GM18861 (cell line): Measurements from ENCODE around the gene TBX1.

Experiments
- ATAC-seq: cut with Tn5 transposase; IDR thresholded peaks from one replicate; pipeline ENCODE4 v1.9.1; 2021; ENCODE audit not compliant: unreplicated experiment

The TBX1 gene

DNA sequence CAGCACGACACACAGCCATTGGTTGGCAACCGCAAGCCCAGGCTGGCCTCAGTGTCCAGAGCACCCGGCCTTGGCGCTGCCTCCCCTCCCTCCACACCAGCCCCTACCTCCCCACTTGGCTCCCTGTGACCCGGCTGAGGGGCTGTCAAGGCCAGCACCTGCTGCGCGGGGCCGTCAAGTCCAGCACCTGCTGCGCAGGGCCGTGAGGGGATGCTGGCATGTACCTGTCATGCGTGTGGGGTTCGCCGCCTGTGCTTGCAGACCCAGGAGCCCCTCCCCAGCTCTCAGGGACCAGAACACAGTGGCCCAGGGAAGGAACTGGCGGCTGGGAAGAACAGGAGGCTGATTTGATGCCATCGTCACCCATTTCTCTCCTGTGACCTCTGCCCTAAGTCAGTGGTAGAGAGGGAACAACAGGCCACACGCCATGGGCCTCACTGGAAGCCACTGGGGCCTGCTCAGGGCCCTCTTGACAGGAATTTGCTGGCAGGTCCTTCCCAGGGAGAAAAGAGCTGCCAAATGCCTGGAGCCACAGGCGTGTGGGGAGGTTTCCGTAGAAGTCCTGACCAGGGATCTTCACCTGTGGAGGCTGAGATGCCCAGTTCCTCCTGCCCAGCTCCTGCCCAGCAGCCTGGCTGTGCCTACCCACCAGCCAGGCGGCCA is 37.6 kb downstream of the TBX1 start:
- ATAC-seq = no peak

DNA sequence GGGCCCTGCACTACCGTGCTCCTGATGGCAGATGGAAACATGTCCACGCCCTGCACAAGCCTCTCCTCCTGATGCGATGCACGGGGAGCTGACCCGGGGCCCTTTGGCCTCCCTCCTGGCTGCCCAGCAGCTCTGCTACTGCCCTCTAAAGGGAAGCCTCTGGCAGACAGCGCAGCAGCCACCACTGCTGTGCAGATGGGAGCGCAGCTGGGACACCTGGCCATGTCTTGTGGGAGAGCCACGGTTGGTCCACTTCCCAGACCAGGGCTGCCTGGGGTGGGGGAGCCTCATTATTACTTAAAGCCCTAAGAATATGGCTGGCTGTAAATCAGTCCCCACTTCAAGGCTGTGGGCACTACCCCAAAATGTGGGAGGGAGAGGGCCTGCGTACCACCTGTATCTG is 38.3 kb downstream of the TBX1 start:
- no peak for ATAC-seq

DNA sequence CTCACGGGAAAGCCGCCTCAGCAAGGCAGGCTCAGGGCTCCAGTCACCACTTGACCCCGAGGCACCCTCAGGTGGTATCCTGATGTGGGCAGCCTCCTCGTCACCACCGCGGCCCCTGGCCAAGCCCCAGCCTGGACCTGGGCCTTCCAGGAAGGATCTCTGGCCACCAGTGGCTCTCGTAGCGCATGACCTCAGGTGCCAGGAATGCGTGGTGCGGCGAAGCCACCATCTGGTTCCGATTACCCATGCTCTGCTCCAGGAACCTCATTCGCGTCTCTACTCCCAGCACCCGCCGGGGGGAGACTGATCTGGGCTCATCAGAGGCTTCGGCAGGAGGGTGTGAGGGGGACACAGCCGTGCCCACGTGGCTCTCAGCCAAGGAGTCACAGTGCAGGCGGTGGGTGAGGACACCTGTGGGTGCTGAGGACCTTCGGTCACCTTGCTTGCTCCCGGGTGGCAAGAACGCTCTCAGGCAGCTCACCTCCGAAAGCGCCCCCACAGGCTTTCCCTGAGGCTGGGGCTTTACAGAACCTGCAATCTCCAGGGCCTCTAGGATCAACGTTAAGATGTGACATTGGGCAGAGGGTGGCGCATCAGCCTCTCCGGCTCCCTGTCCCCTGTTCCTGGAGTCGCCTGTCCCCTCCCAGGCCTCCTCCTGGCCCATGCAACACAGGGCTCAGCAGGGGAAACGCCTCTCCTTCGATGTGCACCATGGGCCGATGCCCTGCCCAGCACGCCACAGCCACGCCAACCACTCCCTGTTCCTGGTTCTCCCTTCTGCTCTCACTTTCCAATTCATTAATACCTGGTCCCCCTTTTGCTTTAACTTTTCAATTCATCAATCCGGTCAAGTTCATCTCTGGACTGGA is 39.0 kb downstream of the TBX1 start:
- no peak for ATAC-seq

DNA sequence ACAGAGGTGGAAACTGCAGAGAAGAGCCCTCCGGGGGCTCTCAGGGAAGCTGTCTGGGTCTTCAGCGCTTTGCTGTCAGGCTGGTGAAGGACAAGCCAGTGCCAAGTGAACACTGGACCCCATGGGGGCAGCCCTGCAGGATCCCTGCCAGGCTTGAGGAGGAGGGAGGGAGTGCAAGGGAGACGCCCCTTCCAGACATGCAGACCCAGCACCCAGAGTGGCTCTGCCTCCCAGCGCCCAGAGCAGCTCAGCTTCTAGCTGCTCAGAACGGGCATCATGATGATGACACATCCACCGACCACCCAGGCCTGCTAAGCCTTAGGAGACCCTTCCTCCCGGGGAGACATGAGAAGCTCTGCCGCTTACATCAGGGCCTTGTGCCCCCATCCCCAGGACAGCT is 39.7 kb downstream of the TBX1 start:
- no peak for ATAC-seq

DNA sequence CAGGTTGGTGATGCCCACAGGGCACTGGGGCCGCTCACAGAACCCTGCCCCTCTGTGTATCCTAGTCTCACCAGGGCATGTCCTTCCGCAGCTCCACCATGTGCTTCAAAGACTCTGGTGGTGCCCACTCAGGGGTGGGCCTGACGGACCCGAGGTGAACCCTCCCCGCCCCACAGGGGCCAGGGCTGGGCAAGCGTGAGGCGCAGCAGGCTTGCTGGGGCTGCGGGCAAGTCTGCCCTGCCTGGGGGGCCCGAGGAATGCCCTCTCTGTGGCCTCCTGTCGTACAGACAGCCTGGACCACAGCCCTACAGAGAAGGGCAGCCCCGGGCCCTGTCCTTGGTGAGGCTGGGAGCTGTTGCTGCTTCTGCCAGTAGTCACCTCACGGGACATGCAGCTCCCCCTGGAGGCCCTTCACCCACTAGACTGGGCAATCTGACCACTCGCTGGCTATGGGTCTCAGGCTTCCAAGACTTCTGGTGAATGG is 40.2 kb downstream of the TBX1 start:
- no peak for ATAC-seq

DNA sequence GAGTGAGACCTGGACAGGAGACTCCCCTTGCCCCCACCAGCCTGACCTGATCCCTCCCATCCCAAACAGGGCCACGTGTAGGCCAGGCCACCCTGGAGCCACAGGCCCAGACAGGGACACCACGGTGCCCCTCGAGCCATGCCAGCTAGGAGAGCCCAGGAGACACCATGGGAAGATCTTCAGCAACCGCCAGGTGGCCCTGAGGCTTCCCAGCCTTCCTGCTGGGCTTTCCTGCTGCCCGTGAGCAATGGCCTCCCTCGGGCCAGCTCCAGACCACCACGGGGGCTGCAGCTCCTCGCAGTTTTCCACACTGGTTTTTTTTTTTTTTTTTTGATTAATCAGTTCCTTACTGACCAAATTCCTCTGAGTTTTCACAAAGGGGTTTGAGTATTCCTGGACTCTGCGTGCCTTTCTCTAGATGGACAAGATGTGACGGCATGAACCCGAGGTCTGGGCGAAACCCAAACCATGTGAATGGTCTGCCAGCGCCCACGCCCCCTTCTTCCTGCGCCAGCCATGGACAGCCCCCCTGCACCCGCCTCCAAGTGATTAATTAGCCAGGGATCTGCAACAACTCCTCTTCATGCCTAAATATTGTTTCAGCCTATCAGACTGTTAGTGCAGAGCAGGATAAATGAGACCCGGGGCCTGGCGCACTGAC is 40.9 kb downstream of the TBX1 start:
- ATAC-seq = no peak

DNA sequence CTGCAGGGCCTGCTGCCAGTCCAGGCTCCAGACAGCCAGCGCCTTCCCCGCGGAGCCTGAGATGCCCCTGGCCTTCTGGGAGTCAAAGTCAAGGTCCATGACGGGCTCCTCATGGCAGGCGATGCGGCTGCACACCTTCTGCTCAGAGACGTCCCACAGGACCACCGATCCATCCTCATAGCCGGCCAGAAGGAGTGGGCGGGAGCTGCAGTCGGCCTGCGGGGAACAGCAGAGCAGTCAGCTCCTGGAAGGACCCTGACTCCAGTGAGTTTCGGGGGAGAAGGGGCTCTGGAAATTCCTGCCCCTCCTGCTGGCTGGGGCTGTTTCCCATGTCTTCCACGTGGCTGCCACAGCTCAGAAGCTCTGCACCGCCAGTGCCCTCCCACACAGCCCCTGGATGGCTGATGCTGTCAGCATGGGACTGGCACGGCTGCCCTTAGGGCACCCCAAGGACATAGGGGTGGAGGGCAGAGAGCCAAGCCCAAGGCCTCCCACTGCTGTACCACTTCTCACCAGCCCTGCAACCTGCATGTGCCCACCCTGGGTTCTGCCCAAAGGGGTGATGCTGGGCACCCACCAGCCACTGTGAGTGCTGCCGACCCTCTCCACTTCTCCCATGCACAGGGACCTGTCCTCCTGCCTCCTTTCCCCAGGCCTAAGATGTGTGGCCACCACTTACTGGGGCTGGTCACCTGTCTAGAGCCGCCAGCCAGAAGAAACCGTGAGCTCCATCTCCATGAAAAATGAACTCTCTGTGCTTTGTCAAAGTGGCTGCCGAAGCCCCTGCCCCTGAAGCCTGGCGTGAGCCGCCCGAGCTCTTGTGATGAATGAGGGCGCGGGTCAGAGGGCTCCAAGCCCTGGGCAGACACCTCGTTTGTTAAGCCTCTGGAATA is 41.7 kb downstream of the TBX1 start:
- ATAC-seq = no peak

DNA sequence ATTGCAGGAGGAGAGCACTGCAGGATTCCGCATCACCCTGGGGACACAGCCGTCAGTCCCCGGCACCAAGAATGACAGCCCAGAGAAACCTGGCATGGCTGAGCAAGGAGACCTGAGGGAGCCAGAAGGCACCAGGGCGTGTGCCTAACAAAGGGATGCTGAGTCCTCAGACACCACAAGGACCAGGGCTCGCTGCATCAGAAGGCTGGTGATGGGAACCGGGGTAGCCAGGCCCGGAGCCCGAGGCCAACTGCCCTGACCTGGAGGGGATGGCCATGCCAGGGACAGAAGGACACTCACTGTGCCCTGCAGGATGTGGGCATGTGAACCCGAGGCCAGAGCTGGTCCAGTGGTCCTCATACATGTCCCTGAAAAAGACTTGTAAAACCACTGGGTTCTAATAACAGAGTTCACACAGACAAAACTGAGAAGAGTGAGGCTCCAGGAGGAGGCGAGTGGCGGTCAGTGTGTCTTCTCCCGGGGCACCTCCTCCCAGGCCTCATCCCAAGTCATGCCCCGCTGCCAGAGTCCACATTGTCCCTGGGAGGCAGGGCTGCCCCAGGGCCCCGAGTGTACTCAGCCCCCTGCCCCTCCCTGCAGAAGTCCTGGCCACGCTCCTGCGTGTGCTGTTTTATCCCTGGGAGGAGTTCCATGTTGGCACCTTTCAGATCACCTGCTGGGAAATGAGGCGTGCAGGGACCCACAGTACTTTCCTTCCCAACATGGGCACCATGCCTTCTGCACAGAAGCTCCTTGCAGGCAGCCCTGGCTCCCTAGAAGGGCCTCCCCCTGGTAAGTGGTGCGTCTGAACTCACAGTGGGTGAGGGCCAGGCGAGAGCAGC is 42.5 kb downstream of the TBX1 start:
- ATAC-seq = no peak

DNA sequence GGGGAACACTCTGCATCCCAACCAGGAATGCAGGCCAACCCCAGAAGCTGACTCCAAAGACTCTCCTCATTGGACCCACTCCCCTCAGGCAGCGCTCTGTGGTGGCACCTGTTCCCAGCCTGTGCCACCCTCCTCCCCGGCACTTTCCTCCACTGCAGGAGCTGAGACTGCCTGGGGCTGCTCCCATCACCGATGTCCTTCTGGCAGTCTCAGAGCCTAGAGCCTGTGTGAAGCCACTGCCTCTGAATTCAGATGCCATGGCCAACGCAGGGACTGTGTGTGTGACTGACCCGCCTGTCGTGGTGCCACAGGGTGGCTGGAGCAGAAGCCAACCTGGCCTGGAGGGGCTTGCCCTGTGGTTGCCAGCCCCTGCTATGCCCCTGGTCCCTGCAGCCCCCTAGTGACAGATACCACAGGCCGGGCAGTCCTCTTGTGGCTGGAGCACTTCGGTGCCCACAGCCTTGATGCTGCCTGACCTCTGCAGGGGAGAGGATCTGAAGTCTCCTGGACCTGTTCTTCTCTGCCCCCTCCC is 43.2 kb downstream of the TBX1 start:
- no peak for ATAC-seq

DNA sequence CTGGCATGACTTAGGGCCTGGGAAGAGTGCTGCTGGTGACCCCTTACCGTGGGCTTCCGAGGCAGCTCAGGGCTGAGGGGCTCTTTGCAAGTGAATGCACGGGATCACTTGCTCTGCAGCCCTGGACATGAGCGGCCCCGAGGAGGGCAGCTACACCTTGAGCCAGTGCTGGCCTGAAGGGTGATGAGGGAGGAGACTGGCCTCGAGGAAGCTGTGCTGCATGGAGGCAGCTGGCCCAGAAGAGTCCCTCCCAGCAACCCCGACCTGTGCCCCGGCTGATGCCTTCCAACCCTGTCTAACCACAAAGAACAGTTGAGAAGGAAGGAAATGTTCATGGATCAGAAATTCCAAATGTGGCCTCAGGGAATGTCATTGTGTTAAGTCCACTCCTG is 45.2 kb downstream of the TBX1 start:
- no peak for ATAC-seq

DNA sequence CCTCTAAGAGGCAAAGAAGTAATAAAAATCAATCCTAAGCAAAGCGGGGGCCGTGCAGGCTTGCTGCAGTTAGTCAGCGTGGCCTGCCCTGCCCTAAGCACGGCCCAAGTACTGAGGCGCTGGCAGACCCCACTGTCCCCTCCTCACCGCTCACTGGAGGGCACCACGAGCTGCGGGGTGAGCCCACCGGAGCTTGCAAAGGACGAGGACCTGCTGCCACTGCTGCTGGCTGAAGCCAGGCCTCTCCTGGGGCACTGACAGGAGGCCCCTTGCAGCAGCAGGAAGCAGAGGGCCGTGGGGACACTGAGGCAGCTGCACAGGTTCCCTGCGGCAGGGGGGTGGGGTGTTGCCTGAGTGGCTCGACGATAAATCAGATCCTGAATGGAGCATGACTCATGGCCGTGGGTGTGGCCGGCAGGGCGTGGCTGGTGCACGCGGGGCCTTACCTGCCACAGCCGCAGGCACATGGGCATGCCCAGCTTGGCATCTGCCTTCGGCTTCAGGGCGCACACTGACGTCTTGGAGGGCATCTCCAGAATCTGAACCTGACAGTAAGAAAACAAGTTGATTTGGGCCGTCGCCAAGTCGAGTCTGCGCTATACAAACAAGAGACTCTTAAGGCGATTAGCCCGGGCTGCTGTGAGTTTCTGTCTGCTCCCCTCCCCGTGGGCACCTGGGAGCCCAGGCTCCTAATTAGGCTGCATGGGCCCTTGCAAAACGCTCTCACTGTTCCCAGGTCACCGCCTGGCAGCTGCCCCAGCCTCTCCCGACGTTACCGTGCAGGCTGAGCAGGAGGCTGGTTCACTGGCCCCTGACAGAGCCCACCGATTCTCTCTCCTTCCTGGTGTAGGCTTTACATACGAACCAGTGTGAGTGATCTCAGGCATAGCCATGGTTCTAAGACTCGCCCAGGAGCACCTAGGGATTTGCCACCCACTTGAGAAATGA is 45.9 kb downstream of the TBX1 start:
- no peak for ATAC-seq

DNA sequence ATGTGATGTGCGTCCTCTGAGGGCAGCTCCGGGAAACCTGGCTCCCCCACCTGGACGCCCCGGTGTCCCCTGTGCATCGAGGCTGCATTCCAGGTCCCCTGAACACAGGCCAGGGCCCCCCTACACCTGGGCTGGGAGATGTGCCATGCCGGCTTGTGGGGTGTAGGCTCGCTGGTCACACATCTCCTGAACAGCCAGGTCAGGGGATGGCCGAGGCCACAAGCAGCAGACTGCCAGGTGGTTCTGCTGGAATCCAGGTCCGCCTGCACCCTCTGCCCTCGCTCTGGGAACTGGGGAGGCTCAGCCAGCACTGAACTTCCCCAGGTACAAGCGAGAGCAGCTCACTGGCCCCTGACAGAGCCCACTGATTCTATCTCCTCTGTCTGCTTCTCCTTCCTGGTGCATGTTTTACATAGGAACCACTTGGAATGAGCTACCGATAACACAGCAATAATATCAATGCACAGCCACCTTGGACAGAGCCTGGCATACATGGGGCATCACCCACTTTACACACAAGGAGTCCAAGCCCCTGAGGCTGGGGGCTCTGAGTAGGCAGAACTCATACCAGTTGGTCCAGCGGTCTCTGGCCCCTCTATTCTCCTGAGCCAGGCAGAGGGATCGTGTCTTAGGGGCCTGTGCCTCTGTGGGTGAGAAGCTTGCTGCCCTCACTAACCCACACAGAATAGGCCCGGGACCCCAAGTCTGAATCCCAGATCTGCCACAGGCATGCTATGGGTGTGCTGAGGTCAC is 46.8 kb downstream of the TBX1 start:
- ATAC-seq = no peak

DNA sequence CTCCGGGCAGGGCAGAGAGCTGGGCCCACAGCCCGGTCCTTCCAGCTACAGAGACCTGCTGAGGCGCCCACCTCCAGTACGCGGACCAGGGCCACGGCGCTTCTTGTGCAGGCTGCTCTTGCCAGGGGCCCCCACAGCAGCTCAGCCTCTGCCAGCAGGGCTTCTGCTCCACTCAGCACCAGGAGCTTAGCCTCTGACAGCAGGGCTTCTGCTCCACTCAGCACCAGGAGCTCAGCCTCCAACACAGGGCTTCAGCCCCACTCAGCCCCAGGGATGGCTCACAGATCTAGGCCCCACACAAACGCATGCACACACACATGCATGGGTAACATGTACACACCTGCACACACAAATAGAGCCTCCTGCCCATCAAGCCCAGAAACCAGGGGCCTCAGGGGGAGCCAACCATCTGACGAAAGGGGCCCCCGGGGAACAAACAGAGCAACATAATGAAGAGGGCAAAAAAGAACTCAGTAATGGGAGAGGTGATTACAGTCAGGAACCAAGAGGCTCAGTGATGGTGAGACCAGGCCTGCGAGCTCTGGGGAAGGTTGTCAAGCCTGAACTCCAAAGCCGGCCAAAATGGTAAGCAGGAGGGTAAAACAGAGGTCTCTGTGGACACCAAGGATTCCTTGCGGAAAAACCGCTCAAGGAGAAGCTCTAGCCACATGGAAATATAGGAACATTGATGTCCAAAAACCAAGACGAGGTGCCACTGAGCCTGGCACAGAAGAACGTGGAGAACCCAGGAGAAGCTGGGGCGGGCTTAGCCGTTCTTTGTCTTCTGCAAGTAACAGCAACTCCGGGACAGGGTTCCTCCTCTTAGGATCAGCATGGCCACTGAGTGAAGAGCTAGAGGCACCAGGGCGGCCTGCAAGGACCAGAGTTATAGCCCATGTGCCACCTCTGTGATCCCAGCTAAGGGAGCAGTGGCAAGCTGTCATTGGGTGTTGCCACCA is 47.6 kb downstream of the TBX1 start:
- no peak for ATAC-seq

DNA sequence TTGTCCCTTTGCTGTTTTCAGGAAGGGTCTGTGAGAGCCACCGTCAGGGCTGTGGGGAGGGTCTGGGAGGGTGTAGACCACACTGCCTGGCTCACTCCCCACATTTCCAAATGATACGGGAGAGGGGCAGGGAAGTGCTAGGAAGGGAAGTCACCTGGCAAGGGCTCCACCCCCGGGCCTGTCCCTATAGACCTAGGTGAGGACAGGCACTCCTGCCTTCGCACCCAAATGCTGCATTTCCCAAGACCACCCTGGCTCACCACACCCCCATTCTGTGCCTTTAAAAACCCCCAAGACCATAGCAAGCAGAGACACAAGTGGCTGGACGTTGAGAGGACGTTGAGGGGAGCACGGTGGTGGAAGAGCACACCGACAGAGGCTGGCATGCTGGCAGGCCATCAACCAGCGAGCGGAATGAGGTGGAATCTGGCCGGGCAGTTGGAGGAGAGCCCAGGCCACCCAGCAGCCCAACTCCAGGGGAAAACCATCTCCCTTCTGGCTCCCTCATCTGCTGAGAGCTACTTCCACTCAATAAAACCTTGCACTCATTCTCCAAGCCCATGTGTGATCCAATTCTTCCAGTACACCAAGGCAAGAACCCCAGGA is 48.4 kb downstream of the TBX1 start:
- ATAC-seq = no peak

DNA sequence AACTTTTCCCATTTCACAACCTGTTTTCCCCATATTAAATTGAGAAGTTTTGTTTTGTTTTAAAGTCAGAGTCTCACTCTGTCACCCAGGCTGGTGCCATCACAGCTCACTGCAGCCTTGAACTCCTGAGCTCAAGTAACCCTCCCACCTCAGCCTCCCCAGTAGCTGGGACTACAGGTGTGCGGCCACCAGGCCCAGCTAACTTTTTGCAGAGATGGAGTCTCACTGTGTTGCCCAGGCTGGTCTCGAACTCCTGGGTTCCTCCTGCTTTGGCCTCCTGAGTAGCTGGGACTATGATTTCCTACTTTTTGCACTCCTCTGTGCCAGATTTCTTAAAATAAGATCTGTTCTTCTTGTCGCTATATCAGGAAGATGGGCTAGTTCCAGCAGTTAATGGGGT is 49.2 kb downstream of the TBX1 start:
- ATAC-seq = no peak
